ENCODE measurements around the gene LIMS1. TPM values are rescaled to one million over a fixed set of nuclear protein-coding genes. Genes with fewer than 3 reads are reported as not detected.
A peak's percentile ranks its signal among the peaks of the same experiment; 100 is the strongest.
"Not testable (repeated sequence)": the region's sequence is repeated elsewhere in the genome, so short reads cannot be mapped to it uniquely, and the experiment has no call there.

Gene LIMS1
- polyA plus RNA-seq, 1 donor: 57.1 TPM

DNA sequence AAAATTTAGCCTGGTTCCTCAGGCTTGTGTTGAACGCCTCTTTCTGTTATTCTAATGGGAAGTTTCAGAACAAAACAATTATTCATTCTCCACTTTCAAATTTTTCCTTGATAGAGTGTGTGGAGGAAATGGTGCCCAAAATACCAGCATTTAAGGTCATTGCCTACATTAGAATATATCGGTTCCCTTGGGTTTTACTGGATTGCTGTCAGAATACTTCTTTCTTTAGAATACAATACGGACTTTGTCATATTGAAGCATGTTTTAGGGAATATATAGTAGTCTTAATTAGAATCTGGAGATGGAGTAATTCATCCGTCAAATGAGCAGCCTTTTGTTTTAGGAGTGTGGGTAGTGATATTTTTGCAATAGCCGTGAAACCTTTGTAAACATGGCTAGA lies 13.3 kb downstream of the LIMS1 start:
- no peak for DNase-seq

DNA sequence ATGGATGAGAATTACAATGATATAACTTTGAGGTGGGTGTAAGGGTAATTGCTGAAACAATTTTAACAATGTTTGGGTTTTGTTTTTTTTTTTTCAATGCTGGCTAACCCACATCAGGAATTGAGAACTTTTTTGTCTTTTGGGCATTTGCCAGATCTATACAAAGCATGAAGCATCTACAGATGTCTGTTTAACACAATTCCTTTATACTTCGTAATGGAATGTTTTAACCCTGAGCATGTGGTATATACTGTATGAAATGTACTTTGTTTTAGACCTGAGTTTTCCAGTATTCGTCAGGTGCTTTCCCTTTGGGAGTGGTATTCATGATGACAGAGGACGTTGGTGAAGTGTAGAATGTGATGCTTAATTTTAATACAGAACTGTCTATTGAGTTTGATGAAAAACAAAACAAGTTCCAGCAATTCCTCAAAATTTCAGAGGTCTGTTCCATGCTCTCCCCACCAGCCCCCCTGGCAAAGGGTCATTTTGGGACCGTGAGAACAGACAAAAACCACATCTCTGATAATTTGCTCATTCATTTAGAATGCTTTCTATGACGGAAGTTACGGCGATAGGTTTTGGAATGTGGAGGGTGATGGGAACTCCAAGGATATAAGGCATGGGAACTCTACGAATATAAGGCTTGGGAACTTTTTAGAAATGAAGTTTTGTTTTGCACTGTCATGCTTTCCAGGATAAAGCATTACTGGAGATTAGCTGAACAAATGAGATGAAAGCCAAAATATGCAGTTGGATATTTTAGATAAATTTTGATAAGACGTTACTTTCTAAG lies 14.1 kb downstream of the LIMS1 start:
- DNase-seq: no peak

DNA sequence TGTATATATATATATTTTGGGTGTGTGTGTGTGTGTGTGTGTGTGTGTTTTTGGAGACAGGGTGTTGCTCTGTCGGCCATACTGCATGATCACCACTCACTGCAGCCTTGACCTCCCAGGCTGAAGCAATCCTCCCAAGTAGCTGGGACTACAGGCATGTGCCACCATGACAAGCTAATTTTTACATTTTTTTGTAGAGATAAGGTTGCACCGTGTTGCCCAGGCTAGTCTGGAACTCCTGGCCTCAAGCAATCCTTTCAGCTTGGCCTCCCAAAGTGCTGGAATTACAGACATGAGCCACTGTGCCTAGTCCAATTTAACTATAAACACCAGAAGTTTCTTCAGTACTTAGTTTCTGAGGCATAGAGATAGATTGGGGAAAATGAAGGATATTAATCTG lies 18.3 kb downstream of the LIMS1 start:
- no peak for DNase-seq

DNA sequence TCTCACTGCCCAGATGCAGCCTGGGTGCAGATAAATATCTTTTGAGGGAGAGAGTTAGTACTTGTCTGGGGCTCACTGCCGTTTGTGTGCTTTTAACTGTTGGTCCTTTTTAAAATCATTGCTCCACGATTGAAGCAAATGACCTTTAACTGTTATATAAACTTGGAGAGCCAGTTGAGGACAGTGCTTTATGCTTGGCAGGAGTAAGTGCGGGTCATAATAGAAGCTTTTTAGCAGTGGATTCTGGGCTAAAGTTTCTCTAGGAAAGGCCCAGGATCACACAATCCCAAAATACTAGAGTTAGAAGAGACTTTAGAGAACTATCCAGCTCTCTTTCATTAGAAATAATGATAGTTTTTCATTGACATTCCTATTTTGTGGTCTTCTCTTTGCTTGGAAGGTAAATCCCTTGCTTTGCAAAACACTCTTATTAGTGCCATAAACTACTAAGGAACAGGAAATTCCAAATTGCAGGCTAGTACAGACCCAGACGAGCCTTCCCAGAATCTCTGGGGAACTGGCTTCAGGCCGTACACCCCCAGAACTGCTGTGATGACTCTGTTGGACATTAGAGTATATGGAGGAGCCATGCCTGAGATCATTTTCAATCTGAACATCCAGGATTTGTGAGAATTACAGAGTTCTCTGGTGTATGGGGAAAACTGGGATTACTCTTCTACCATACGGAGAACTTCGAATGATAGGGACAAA lies 19.1 kb downstream of the LIMS1 start:
- no peak for DNase-seq

DNA sequence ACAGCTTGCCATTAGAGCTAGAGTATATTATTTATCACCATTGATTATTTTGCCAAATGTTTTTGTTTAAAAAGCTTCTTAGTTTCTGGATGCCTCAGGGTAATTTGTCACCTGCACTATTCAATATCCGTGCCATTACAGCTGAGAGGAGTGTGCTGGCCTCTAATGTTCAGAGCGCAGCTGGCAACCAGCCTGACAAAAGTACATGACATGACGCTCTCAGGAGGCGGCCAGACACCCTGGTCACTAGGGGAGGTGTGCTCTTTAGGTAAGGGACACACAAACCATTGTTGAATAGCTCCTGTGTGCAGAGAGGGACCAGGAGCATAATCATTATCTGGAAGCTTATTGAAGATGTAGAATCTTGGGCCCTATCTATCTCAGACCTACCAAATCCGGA lies 20.3 kb downstream of the LIMS1 start:
- DNase-seq: no peak

DNA sequence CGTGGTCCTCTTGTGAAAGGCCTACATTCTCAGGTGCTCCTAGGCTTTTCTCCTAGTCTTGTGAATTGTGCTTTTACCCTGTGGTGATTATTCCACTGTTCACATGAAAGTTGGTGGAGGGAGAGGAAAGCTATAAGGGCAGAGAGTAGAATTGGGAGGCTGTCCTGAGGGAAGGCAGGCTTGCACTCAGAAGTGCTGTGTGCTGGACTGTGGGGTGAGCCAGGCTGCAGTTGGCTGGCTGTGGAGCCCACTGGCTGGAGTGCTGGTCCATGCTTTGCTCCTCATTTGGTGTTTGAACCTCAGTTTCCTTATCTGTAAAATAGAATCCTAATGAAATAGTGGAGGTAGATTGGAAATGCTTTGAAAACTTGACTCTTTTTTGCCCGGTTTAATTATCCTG lies 21.3 kb downstream of the LIMS1 start:
- DNase-seq: no peak

DNA sequence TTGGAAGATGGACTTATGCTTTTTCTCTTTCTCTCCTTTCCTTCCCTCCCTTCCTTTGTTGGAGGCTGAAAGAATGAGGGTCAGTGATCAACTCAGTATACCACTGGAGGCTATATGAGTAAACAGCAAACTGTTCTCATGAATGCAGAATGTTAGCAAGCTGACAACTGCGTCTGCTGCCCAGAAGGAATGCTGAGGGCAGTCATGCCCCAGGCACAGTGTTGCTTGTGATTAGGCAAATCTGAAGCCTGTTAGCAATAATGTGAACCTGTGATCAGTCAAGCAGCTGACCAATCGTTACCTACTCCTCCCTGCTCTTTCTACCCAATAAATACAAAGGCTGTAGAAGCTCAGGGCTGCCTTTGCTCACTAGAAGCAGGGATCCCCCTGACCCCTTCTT lies 22.3 kb downstream of the LIMS1 start:
- DNase-seq: not testable (repeated sequence)

DNA sequence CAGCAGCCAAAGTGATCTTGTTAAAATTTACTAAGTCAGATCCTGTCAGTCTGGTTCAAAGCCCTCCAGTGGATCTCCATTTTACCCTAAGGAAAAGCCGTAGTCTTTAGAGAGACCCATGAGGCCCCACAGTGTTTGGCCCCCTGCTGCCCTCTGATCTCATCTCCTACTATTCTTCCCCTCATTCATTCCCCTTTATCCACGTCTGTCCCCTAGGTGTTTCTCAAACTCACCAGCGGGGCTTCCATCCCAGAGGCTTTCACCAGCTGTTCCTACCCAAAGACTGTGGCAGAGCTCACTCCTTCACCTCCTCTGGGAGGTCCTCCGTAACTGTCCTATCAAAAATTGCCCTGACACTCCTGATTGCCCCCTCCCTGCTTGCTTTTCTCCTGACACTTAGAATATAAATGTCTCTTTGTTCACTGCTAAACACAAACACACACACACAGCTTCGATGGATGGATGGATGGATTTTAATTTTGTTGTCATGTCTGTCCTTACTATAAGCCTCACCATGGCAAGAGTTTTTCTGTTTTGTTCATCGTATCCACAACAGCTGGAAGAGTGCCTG lies 26.1 kb downstream of the LIMS1 start:
- DNase-seq: no peak

DNA sequence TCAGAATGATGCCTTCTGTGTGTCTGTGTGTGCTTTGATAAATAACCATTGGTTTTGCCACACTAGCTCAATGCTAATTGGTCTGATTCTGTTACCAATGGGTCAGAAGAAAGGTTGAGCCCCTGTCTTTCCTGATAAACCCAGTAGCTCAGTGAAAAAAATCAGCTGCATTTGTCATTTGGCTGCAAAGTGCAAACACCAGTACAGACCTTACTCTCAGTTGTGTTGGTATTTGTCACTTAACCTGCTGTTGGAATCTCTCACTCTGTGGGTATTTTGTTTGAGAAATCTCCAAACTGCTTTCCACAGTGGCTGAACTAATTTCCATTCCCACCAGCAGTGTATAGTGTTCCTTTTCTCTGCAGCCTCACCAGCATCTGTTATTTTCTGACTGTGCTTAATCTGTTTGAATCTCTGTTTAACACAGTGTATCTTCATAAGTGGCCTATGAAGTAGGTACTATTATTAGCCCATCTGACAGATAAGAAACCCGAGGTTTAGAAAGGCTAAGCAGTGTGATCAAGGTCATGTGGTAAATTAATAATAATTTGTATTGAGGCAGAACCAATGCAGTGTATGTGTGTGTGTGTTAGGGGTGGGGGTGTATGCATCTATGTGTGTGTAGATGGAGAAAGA lies 26.7 kb downstream of the LIMS1 start:
- DNase-seq: no peak

DNA sequence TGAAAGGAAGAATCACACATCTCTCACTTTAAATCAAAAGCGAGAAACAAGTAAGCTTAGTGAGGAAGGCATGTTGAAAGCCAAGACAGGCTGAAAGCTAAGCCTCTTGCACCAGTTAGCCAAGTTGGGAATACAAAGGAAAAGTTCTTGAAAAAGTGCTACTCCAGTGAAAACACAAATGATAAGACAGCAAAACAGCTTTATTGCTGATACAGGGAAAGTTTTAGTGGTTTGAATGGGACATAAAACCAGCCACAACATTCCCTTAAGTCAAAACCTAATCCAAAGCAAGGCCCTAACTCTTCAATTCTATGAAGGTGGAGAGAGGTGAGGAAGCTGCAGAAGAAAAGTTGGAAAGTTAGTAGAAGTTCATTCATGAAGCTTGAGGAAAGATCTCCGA lies 28.0 kb downstream of the LIMS1 start:
- no peak for DNase-seq

DNA sequence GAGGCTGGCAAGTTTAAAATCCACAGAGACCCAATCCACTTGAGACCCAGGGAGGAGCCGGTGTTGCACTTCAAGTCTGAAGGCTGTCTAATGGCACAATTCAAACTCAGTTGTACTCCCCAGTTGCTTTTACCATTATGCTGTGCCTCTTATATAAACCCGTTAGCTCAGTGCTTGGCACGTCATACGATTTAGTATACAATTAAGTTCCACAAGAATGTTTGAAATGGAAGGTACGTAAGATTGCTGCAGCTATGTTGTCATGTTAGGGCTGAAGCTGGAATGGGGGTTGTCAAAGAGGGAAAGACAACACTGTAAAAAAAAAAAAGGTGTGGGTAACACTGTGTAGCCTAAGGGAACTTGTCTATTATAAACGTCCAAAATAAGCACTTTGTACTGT lies 30.2 kb downstream of the LIMS1 start:
- DNase-seq: no peak

DNA sequence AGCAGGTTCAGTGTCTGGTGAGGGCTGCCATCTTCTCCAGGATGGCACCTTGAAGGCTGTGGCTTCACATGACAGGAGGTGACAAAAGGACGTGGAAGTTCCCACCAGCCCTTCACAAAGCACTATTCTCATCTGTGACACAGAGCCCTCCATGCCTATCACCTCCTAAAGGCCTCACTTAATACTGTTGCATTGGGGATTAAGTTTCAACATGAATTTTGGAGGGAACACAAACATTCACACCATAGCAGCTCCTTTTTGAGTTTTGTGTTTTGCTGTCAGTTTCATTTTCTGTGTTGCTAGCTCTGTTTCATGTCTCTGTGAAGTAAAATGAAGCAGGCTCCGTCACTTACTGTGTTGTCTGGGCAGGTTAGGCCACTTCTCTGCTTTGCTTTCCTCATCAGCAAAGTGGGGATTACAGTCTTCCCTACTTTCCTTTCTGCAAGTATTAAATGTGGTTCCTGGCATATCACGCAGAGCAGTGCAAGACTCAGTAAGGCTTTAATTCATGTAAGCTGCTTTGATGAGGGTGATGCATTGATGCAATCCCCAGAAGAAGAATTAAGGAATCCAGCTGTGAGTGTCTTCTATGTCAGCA lies 31.6 kb downstream of the LIMS1 start:
- DNase-seq: no peak

DNA sequence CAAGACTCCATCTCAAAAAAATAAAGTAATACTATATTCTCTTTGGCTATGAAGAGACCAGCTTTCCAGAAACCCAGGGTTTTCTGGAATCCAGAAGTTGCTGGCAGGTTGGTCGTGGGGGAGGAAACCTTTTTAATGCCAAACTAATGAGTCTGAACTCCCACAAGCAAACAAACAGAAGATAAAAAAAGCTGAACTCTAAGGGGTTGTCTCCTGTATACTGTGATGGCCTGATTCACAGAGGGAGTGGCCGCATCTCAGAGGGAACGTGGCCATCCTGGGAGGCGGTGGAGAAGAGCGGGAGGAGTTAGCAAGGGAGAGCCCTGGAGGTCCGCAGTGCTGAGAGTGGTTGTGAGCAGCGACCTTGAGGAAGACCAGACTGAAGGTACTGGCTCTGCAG lies 36.1 kb downstream of the LIMS1 start:
- no peak for DNase-seq

DNA sequence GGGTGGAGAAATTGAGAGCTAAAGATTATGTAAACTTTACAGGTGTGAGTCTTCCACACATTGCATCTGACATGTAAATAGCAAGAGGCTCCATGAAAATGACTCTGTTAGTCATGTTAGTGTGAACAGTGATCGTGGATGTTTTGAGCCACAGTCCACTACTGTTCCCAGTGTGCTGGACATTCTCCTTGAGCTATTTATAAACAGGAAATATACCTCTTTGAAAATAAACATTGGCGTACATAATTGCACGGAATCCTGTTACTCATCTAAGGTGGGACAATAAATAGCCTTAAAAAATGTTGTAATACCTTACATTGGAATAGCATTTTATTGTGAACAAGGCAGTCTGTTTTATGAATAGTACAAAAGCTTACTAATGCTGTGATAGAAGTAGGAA lies 37.0 kb downstream of the LIMS1 start:
- DNase-seq: no peak

DNA sequence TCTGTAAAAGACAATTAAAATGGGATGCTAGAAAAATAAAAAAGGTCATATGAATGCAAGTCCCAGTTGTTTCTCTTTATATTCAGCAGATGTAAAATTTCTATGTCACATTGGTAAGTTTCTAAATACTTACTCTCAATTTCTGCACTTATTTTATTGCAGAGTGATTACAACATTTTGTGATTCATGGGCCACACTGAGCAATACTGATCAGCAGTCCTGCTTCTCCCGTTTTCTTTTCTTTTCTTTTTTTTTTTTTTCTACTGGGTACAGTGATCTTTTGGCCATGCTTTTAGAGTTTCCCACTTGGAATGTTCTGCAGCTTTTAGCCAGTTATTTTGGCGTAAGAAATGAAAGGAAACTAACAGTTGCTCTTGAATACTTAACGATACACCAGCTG lies 38.8 kb downstream of the LIMS1 start:
- no peak for DNase-seq

DNA sequence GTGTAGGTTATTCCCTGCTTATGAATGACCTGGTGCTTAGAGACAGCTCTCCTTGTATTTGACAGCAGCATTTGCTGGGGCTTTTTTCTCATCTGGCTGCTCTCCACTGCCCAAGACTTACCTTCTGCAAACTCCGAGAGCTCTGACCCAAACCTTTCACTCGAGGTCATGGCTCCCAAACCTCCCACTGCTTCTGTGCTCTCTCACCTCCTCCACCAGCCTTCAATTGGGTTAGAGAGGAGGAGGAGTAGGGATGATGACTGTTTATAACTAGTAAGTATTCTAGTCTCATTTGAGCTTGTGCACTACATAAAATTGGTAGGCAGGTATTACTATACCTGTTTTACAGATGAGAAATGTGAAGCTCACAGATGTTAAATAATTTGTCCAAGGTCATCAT lies 40.1 kb downstream of the LIMS1 start:
- no peak for DNase-seq

DNA sequence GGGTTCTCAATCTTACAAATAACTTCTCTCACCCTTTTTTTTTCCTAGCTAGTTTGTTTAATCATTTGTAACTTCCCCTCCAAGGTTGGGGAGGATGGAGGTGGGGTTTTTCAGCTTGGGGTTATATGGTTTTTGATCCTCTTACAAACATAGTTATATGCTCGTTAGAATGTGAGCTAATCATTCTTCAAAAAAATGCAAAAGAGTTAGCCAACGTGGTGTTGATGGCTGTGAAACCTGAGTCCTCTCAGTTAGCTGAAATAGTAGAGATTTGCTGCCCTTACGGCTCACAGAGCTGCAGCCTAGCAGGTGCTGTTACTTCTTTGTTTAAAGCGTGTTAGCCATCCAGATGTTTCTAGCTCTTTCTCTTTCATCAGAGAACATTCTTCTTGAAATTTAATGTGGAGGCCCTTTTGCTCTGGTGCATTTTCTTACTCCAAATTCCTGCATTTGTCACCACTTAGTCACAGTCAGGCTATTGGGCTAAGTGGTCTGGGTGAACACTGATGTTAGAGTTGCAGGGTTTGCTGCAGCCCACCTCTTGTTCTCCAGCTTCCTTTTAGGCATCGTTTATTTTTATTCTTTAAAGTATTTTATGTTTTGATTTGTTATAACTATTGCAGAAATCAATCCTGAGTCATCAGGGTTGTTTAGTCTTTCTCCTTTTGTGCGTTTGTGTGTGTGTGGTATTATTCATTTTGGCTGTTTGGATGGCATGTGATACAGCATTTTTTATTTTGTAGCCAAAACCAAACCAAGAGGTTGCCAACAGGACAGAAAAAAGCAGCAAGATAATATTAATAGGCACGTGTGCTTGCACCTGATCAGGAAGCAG lies 41.1 kb downstream of the LIMS1 start:
- DNase-seq: no peak

DNA sequence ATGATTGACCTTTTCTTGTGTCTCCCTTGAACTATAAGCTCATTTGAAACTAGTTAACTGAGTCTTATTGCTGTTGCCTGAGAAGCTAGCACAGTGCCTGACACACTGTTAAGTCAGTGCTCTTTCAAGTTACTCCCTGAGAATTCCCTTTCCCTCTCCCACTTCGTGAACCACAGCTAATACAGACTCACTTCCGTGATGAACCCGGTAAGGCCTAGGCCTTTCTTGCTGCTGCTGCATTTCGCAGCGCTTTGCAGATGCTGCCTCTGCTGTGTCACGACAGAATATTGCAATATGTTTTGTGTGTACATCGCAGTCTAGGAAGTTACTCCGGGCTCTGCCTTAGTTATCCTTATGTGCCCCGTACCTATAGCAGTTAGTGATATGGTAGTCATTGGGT lies 42.8 kb downstream of the LIMS1 start:
- DNase-seq: no peak

DNA sequence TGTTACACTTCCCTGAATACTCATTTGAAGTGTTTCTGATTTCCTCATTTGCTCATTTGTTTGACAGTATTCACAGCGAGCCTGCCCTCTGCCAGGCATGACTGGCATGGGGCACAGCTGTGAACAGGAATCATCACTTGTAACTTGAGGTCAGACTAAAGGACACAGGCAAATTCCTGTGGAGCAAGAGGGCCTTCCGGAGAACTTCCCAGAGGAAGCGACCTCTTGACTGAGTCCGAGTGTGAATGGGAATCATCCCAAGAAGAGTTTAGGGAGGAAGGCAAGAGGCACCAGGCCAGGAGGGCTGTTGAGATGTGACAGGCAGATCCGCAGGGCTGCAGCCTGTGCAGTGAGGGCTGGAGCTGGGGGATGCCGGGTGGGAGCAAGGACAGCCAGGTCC lies 45.4 kb downstream of the LIMS1 start:
- no peak for DNase-seq

DNA sequence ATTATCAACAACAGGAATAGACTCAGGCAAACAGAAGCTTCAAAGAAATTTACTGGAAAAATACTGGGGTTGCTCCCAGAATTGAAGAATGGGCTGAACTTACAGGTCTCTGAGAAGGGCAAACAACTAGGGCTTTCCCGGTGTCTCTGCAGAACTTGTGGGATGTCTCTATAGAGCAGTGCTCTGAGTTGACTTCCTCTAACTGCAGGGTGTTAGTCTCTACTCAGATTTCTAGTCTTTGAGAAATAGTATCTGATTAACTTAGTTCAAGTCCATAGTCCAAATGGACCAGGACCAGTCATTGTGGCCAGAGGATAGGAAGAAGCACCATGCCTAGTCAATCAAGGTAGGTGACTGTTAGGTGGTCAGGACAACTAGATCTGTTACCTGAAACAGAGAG lies 45.8 kb downstream of the LIMS1 start:
- DNase-seq: no peak

DNA sequence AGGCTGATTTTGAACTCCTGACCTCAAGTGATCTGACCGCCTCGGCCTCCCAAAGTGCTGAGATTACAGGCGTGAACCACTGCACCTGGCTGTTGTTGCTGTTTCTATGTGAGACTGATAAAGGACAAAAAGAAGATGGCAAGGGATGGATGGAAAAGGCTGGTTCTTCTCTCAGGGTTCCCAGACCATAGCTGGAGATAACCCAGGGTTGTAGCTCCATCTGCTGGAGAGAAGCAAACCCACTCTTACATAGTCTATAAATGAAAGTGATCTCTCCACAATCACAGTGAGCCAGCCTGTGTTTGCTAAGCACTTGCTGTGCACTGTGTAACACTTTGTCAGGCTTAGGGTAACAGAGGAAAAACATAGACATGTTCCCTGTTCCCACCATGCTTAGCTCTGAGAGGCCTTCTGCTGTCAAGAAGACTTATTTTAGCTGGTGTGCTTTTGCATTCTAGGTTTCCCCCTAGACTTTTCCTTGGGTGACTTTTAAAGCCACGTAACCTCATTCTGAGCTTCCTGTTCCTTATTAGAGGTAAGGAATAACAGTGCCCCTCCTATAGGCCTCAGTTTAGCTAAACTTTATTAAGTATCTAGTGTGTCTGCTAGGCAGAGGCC lies 49.7 kb downstream of the LIMS1 start:
- peak; percentile 83 for DNase-seq

All from left kidney (tissue), 2 donors.